ENCODE results near the gene IL19.
"Not testable (repeated sequence)": the region's sequence is repeated elsewhere in the genome, so short reads cannot be mapped to it uniquely, and the experiment has no call there.

Gene IL19

GRCh38 chr1:206766251-206766856, 4.2 kb upstream of the IL19 start:
- Histone ChIP-seq H3K36me3 (ENCODE audit: control insufficient read depth, insufficient read depth, low read length) (no peaks in the 10 kb centered on the region), H3K27me3 (ENCODE audit: control insufficient read depth, insufficient read depth, low read length) (peaks cover 3% of the 10 kb centered on the region), H3K4me1 (ENCODE audit: control insufficient read depth, insufficient read depth, low read length) (peaks cover 12% of the 10 kb centered on the region), H3K9me3 (ENCODE audit: control insufficient read depth, insufficient read depth, low read length) (no peaks in the 10 kb centered on the region), H3K9ac (ENCODE audit: low read depth, low read length) (no peak overlapping the region), H3K4me3 (ENCODE audit: low read depth, low read length) (no peak overlapping the region)

- Histone ChIP-seq H3K27me3 (ENCODE audit: control insufficient read depth, insufficient read depth, low read length) (peaks cover 10% of the 10 kb centered on the region), H3K4me3 (ENCODE audit: low read depth, low read length) (no peak overlapping the region), H3K36me3 (ENCODE audit: control insufficient read depth, insufficient read depth, low read length) (no peaks in the 10 kb centered on the region), H3K9me3 (ENCODE audit: control insufficient read depth, insufficient read depth, low read length) (no peaks in the 10 kb centered on the region), H3K9ac (ENCODE audit: low read depth, low read length) (no peak overlapping the region), H3K4me1 (ENCODE audit: control insufficient read depth, insufficient read depth, low read length) (peaks cover 12% of the 10 kb centered on the region)
These were observed 1.9 kb upstream of the IL19 start for GRCh38 chr1:206768472-206769303.

GRCh38 chr1:206769304-206769731, 1.3 kb upstream of the IL19 start:
- H3K4me3 ChIP-seq (ENCODE audit: low read depth, low read length) = no peak overlapping the region
- no peaks in the 10 kb centered on the region for H3K36me3 ChIP-seq (ENCODE audit: control insufficient read depth, insufficient read depth, low read length)
- H3K27me3 ChIP-seq (ENCODE audit: control insufficient read depth, insufficient read depth, low read length) = peaks cover 13% of the 10 kb centered on the region
- no peak overlapping the region for H3K9ac ChIP-seq (ENCODE audit: low read depth, low read length)
- no peaks in the 10 kb centered on the region for H3K9me3 ChIP-seq (ENCODE audit: control insufficient read depth, insufficient read depth, low read length)
- peaks cover 12% of the 10 kb centered on the region for H3K4me1 ChIP-seq (ENCODE audit: control insufficient read depth, insufficient read depth, low read length)

- H3K9me3 ChIP-seq (ENCODE audit: control insufficient read depth, insufficient read depth, low read length) = no peaks in the 10 kb centered on the region
- no peaks in the 10 kb centered on the region for H3K36me3 ChIP-seq (ENCODE audit: control insufficient read depth, insufficient read depth, low read length)
- peaks cover 12% of the 10 kb centered on the region for H3K4me1 ChIP-seq (ENCODE audit: control insufficient read depth, insufficient read depth, low read length)
- H3K4me3 ChIP-seq (ENCODE audit: low read depth, low read length) = no peak overlapping the region
- peaks cover 13% of the 10 kb centered on the region for H3K27me3 ChIP-seq (ENCODE audit: control insufficient read depth, insufficient read depth, low read length)
- H3K9ac ChIP-seq (ENCODE audit: low read depth, low read length) = no peak overlapping the region
These were observed 742 bp downstream of the IL19 start for GRCh38 chr1:206771338-206771692.

GRCh38 chr1:206772243-206772937, 1.8 kb downstream of the IL19 start, which contains the start of gene IL10:
Gene IL10 (minus strand): TSS chr1:206772494. CDS start chr1:206772435, 59 bp downstream.
- Histone ChIP-seq H3K9me3 (ENCODE audit: control insufficient read depth, insufficient read depth, low read length) (no peaks in the 10 kb centered on the region), H3K4me1 (ENCODE audit: control insufficient read depth, insufficient read depth, low read length) (peaks cover 12% of the 10 kb centered on the region), H3K36me3 (ENCODE audit: control insufficient read depth, insufficient read depth, low read length) (no peaks in the 10 kb centered on the region), H3K4me3 (ENCODE audit: low read depth, low read length) (no peak within 1 kb of the TSS), H3K27me3 (ENCODE audit: control insufficient read depth, insufficient read depth, low read length) (peaks cover 13% of the 10 kb centered on the region), H3K9ac (ENCODE audit: low read depth, low read length) (no peak within 1 kb of the TSS)

GRCh38 chr1:206774093-206774492, 3.5 kb downstream of the IL19 start:
- Histone ChIP-seq H3K27me3 (ENCODE audit: control insufficient read depth, insufficient read depth, low read length) (peaks cover 14% of the 10 kb centered on the region), H3K9me3 (ENCODE audit: control insufficient read depth, insufficient read depth, low read length) (no peaks in the 10 kb centered on the region), H3K4me3 (ENCODE audit: low read depth, low read length) (no peak overlapping the region), H3K36me3 (ENCODE audit: control insufficient read depth, insufficient read depth, low read length) (no peaks in the 10 kb centered on the region), H3K9ac (ENCODE audit: low read depth, low read length) (no peak overlapping the region), H3K4me1 (ENCODE audit: control insufficient read depth, insufficient read depth, low read length) (peaks cover 8% of the 10 kb centered on the region)

- Histone ChIP-seq H3K9me3 (ENCODE audit: control insufficient read depth, insufficient read depth, low read length) (no peaks in the 10 kb centered on the region), H3K27me3 (ENCODE audit: control insufficient read depth, insufficient read depth, low read length) (peaks cover 11% of the 10 kb centered on the region), H3K4me1 (ENCODE audit: control insufficient read depth, insufficient read depth, low read length) (peaks cover under 1% of the 10 kb centered on the region), H3K9ac (ENCODE audit: low read depth, low read length) (no peak overlapping the region), H3K36me3 (ENCODE audit: control insufficient read depth, insufficient read depth, low read length) (no peaks in the 10 kb centered on the region), H3K4me3 (ENCODE audit: low read depth, low read length) (no peak overlapping the region)
These were observed 5.7 kb downstream of the IL19 start for GRCh38 chr1:206776229-206776628.

GRCh38 chr1:206778031-206778430, 7.5 kb downstream of the IL19 start:
- H3K27me3 ChIP-seq (ENCODE audit: control insufficient read depth, insufficient read depth, low read length) = peaks cover 5% of the 10 kb centered on the region
- H3K4me1 ChIP-seq (ENCODE audit: control insufficient read depth, insufficient read depth, low read length) = no peaks in the 10 kb centered on the region

GRCh38 chr1:206778911-206779310, 8.3 kb downstream of the IL19 start:
- H3K27me3 ChIP-seq (ENCODE audit: control insufficient read depth, insufficient read depth, low read length); H3K36me3 ChIP-seq (ENCODE audit: control insufficient read depth, insufficient read depth, low read length); H3K9me3 ChIP-seq (ENCODE audit: control insufficient read depth, insufficient read depth, low read length); H3K4me1 ChIP-seq (ENCODE audit: control insufficient read depth, insufficient read depth, low read length); H3K4me3 ChIP-seq (ENCODE audit: low read depth, low read length); H3K9ac ChIP-seq (ENCODE audit: low read depth, low read length): not testable (repeated sequence)

More at GRCh38 chr1:206778031-206778430, 7.5 kb downstream of the IL19 start:
- no peak overlapping the region for H3K9ac ChIP-seq (ENCODE audit: low read depth, low read length)
- no peaks in the 10 kb centered on the region for H3K9me3 ChIP-seq (ENCODE audit: control insufficient read depth, insufficient read depth, low read length)
- no peaks in the 10 kb centered on the region for H3K36me3 ChIP-seq (ENCODE audit: control insufficient read depth, insufficient read depth, low read length)
- H3K4me3 ChIP-seq (ENCODE audit: low read depth, low read length) = no peak overlapping the region

GRCh38 chr1:206779638-206780037, 9.1 kb downstream of the IL19 start:
- Histone ChIP-seq H3K36me3 (ENCODE audit: control insufficient read depth, insufficient read depth, low read length) (no peaks in the 10 kb centered on the region), H3K4me1 (ENCODE audit: control insufficient read depth, insufficient read depth, low read length) (no peaks in the 10 kb centered on the region), H3K27me3 (ENCODE audit: control insufficient read depth, insufficient read depth, low read length) (peaks cover 2% of the 10 kb centered on the region), H3K9ac (ENCODE audit: low read depth, low read length) (no peak overlapping the region), H3K4me3 (ENCODE audit: low read depth, low read length) (no peak overlapping the region), H3K9me3 (ENCODE audit: control insufficient read depth, insufficient read depth, low read length) (no peaks in the 10 kb centered on the region)

- Histone ChIP-seq H3K9me3 (ENCODE audit: control insufficient read depth, insufficient read depth, low read length) (no peaks in the 10 kb centered on the region), H3K27me3 (ENCODE audit: control insufficient read depth, insufficient read depth, low read length) (peaks cover 2% of the 10 kb centered on the region), H3K36me3 (ENCODE audit: control insufficient read depth, insufficient read depth, low read length) (no peaks in the 10 kb centered on the region), H3K4me3 (ENCODE audit: low read depth, low read length) (no peak overlapping the region), H3K9ac (ENCODE audit: low read depth, low read length) (no peak overlapping the region), H3K4me1 (ENCODE audit: control insufficient read depth, insufficient read depth, low read length) (no peaks in the 10 kb centered on the region)
These were observed 11.9 kb downstream of the IL19 start for GRCh38 chr1:206782448-206782847.
